Measurements from ENCODE around the gene CCR2.

- TF ChIP-seq CTCF (IDR thresholded peaks at IDR 0.05) = no peak
- no peak for TF ChIP-seq ZFX (IDR thresholded peaks at IDR 0.05; ENCODE audit: borderline replicate concordance)
Observed at GRCh38 chr3:46406788-46407611, 53.1 kb downstream of the CCR2 start, which contains the start of the genes CCR5AS and CCRL2.
